Measurements from ENCODE around the gene HPS3.

DNA sequence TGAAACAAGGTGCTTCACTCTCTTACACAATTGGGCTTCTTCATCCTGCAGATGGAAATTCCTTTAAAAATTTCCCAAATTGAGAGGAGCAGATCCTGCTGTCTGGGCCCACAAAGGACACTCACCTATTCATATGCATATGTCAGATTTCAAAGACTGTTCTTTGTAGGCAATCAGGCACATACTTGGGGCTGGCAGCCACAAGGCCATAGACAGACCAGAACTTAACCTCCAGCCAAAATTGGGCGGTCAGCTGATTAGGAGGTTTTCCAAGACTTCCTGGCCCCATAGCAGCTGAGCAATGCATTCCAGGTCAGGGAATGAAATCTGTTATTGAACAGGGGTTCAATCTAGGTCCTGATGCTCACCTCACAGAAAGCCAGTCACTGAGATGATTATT, 15.0 kb upstream of the HPS3 start:
- TF ChIP-seq EZH2 (IDR thresholded peaks at IDR 0.05; ENCODE audit: borderline replicate concordance, insufficient read depth, low read length, poor library complexity, severe bottlenecking): no peak
- TF ChIP-seq, protein P1, sequence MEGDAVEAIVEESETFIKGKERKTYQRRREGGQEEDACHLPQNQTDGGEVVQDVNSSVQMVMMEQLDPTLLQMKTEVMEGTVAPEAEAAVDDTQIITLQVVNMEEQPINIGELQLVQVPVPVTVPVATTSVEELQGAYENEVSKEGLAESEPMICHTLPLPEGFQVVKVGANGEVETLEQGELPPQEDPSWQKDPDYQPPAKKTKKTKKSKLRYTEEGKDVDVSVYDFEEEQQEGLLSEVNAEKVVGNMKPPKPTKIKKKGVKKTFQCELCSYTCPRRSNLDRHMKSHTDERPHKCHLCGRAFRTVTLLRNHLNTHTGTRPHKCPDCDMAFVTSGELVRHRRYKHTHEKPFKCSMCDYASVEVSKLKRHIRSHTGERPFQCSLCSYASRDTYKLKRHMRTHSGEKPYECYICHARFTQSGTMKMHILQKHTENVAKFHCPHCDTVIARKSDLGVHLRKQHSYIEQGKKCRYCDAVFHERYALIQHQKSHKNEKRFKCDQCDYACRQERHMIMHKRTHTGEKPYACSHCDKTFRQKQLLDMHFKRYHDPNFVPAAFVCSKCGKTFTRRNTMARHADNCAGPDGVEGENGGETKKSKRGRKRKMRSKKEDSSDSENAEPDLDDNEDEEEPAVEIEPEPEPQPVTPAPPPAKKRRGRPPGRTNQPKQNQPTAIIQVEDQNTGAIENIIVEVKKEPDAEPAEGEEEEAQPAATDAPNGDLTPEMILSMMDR (IDR thresholded peaks at IDR 0.05; ENCODE audit: poor library complexity, severe bottlenecking): no peak
- TF ChIP-seq, protein P2, sequence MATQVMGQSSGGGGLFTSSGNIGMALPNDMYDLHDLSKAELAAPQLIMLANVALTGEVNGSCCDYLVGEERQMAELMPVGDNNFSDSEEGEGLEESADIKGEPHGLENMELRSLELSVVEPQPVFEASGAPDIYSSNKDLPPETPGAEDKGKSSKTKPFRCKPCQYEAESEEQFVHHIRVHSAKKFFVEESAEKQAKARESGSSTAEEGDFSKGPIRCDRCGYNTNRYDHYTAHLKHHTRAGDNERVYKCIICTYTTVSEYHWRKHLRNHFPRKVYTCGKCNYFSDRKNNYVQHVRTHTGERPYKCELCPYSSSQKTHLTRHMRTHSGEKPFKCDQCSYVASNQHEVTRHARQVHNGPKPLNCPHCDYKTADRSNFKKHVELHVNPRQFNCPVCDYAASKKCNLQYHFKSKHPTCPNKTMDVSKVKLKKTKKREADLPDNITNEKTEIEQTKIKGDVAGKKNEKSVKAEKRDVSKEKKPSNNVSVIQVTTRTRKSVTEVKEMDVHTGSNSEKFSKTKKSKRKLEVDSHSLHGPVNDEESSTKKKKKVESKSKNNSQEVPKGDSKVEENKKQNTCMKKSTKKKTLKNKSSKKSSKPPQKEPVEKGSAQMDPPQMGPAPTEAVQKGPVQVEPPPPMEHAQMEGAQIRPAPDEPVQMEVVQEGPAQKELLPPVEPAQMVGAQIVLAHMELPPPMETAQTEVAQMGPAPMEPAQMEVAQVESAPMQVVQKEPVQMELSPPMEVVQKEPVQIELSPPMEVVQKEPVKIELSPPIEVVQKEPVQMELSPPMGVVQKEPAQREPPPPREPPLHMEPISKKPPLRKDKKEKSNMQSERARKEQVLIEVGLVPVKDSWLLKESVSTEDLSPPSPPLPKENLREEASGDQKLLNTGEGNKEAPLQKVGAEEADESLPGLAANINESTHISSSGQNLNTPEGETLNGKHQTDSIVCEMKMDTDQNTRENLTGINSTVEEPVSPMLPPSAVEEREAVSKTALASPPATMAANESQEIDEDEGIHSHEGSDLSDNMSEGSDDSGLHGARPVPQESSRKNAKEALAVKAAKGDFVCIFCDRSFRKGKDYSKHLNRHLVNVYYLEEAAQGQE (IDR thresholded peaks at IDR 0.05; ENCODE audit: borderline replicate concordance): no peak
